Ovary (tissue), 9 donors: ENCODE measurements around the gene FRMD4A. TPM values are rescaled to one million over a fixed set of nuclear protein-coding genes. Genes with fewer than 3 reads are reported as not detected.
A peak's percentile ranks its signal among the peaks of the same experiment; 100 is the strongest.

ENCODE experiments used
- DNase-seq, 5 donors: peaks; one replicate each; pipeline ENCODE4 v3.0.0-alpha.2; 2019 to 2020
- H3K27ac ChIP-seq, 2 donors: fragments of 200-600 bp; one replicate each; pipeline versions ENCODE4 v1.5.1 to v1.8.0; 2019 to 2022
- H3K27me3 ChIP-seq: fragments of 200-600 bp; one replicate; pipeline ENCODE4 v1.8.0; 2022
- H3K36me3 ChIP-seq: fragments of 200-600 bp; sonication (generic); one replicate; pipeline ENCODE4 v1.5.1; 2019
- H3K4me1 ChIP-seq: one replicate; pipeline ENCODE4 v1.8.1; 2013; ENCODE audit warnings: mild to moderate bottlenecking, moderate library complexity; ENCODE audit not compliant: insufficient read depth
- H3K4me3 ChIP-seq: fragments of 200-600 bp; sonication (generic); one replicate; pipeline ENCODE4 v1.5.1; 2017
- H3K9me3 ChIP-seq, 2 donors: fragments of 200-600 bp in 1 of 2; sonication (generic) in 1 of 2; one replicate each; pipeline versions ENCODE4 v1.5.1 to v1.8.1; 2013 to 2019; ENCODE audit warnings: mild to moderate bottlenecking in 1 of 2, moderate library complexity in 1 of 2
- CTCF ChIP-seq, 3 donors: fragments of 450-650 bp in 2 of 3; fragments of 200-600 bp in 1 of 3; IDR thresholded peaks; one replicate each; pipeline versions ENCODE4 v1.5.1 to v1.8.0; 2016 to 2022; ENCODE audit warnings: antibody characterized with exemption in 3 of 3, mild to moderate bottlenecking in 1 of 3
- EP300 ChIP-seq: sonication (generic); formaldehyde crosslinking; IDR thresholded peaks from one replicate; pipeline ENCODE4 v1.6.1; 2017; ENCODE audit warnings: antibody characterized with exemption
- POLR2A ChIP-seq: fragments of 450-650 bp; IDR thresholded peaks from one replicate; pipeline ENCODE4 v1.6.1; 2017; ENCODE audit warnings: antibody characterized with exemption, mild to moderate bottlenecking, moderate library complexity
- WGBS, 3 donors: extraction: QIAGEN DNeasy Blood & Tissue Kit in 1 of 3; methylation state at CpG; one replicate each; pipeline versions ENCODE4 v1.1.5 to v1.1.7; 2013 to 2017; 5-methylcytosine and 5-hydroxymethylcytosine counted together
- intact Hi-C, 4 donors: fragments of 100-400 bp; cut with DNase I; formaldehyde crosslinking; loops; one replicate each; pipeline versions ENCODE4 v1.11.0 to v1.15.1; 2022 to 2023
- polyA plus RNA-seq, 2 donors: library from polyadenylated mRNA; stranded (reverse); fragments of 200-250 nt in 1 of 2; fragments of 350-450 nt in 1 of 2; fragmentation: Illumina TruSeq in 1 of 2; extraction: RNeasy Lipid Tissue Mini Kit (QIAGEN cat#74804) in 1 of 2; gene quantifications; one replicate each; pipeline ENCODE4 v1.2.3, GENCODE V29; 2013 to 2014
- total RNA-seq, 7 donors: library from RNA; depleted of rRNA in 2 of 7; stranded (reverse); fragments of >200 nt in 2 of 7; fragmentation: NEBNext Ultra II Directional in 3 of 7; extraction: Animal tissue kit (Norgen Biotek cat#: 25700) in 3 of 7; gene quantifications; one replicate each; pipeline versions ENCODE4 v1.1.0 to v1.2.4, GENCODE V29; 2016 to 2023
- donor health status: DM: no; HTN: no; CAD: no; lungs with moderate emphysema.
- donor health status: DM: no; HTN: no; CAD: no.
- donor health status: Bipolar disorder and iron deficiency.
- donor health status: DM: yes; HTN: yes; CAD: no.
- donor health status: DM: no; HTN: no; CAD: no.
- donor health status: DM: yes; HTN: yes; CAD: no.

Gene FRMD4A
- total and polyA plus RNA-seq, 9 donors: 5.5 to 24.7 (median 11.3) TPM

- intact Hi-C loops: no loop called here
- TF ChIP-seq POLR2A (no peak), EP300 (no peak), CTCF (IDR thresholded peaks at IDR 0.05) (no peak)
- Histone ChIP-seq H3K4me3 (no peak overlapping the region), H3K9me3 (no peaks in the 10 kb centered on the region), H3K27ac (no peak overlapping the region), H3K4me1 (peaks cover 6% of the 10 kb centered on the region), H3K27me3 (no peaks in the 10 kb centered on the region), H3K36me3 (no peaks in the 10 kb centered on the region)
- DNase-seq: no peak
- 78 to 85% (median 83%) methylated on average over 11 of the region's 11 CpGs for WGBS, 3 donors
Observed at GRCh38 chr10:13729586-13730305, 601.0 kb downstream of the FRMD4A start.

- Histone ChIP-seq H3K27me3 (no peaks in the 10 kb centered on the region), H3K9me3 (no peaks in the 10 kb centered on the region), H3K36me3 (no peaks in the 10 kb centered on the region), H3K27ac (no peak overlapping the region), H3K4me3 (no peak overlapping the region), H3K4me1 (peaks cover 10% of the 10 kb centered on the region)
- no peak for DNase-seq
- TF ChIP-seq EP300 (no peak), CTCF (IDR thresholded peaks at IDR 0.05) (no peak), POLR2A (no peak)
- WGBS, 3 donors: 82 to 88% (median 85%) methylated on average over 26 of the region's 26 CpGs
- intact Hi-C loops: no loop called here
Observed at GRCh38 chr10:13728898-13729535, 601.7 kb downstream of the FRMD4A start.

- no peaks in the 10 kb centered on the region for H3K9me3 ChIP-seq
- H3K36me3 ChIP-seq: no peaks in the 10 kb centered on the region
- peak overlapping the region in 1 of 2 donors; percentile 44 for H3K27ac ChIP-seq
- no peak for DNase-seq
- intact Hi-C loops: no loop called here
- TF ChIP-seq EP300 (no peak), CTCF (IDR thresholded peaks at IDR 0.05) (no peak), POLR2A (no peak)
- 46 to 69% (median 56%) methylated on average over 4 of the region's 4 CpGs for WGBS, 3 donors
- H3K4me3 ChIP-seq: no peak overlapping the region
- no peaks in the 10 kb centered on the region for H3K27me3 ChIP-seq
- peaks cover 10% of the 10 kb centered on the region for H3K4me1 ChIP-seq
Observed at GRCh38 chr10:13725594-13725993, 605.1 kb downstream of the FRMD4A start.

GRCh38 chr10:13724484-13724883, 606.2 kb downstream of the FRMD4A start:
- TF ChIP-seq EP300 (no peak), CTCF (IDR thresholded peaks at IDR 0.05) (no peak), POLR2A (no peak)
- peaks cover 10% of the 10 kb centered on the region for H3K4me1 ChIP-seq
- H3K9me3 ChIP-seq: no peaks in the 10 kb centered on the region
- H3K36me3 ChIP-seq: no peaks in the 10 kb centered on the region
- no peak overlapping the region for H3K4me3 ChIP-seq
- peak in 4 of 5 donors; percentile 36 to 63 (median 42) for DNase-seq
- H3K27me3 ChIP-seq: no peaks in the 10 kb centered on the region
- 10 to 15% (median 13%) methylated on average over 10 of the region's 10 CpGs for WGBS, 3 donors
- intact Hi-C loops: no loop called here
- peak overlapping the region in 1 of 2 donors; percentile 44 for H3K27ac ChIP-seq
